Activated naive CD8-positive, alpha-beta T cell treated with anti-CD3 and anti-CD28 coated beads, Interleukin-2, amount 50 U/mL, for 24 hours (primary cell): ENCODE measurements around the gene NCK2.

Experiments used
- ATAC-seq: fragments of 150-1000 bp; cut with Tn5 transposase; one replicate; pipeline ENCODE4 v1.10.0; 2021
- DNase-seq: peaks from one replicate; pipeline ENCODE4 v3.0.0; 2021
- H3K27ac Mint-ChIP-seq: one replicate; pipeline ENCODE4 v1.8.0; 2021; ENCODE audit warnings: mild to moderate bottlenecking, mixed read lengths
- H3K27me3 Mint-ChIP-seq: one replicate; pipeline ENCODE4 v1.8.0; 2021; ENCODE audit warnings: mixed read lengths
- H3K36me3 Mint-ChIP-seq: one replicate; pipeline ENCODE4 v1.8.0; 2021; ENCODE audit warnings: low read depth, mixed read lengths
- H3K4me1 Mint-ChIP-seq: one replicate; pipeline ENCODE4 v1.8.0; 2021; ENCODE audit warnings: mixed read lengths
- H3K4me3 Mint-ChIP-seq: one replicate; pipeline ENCODE4 v1.8.0; 2021; ENCODE audit warnings: mild to moderate bottlenecking, moderate library complexity, mixed read lengths
- H3K9me3 Mint-ChIP-seq: one replicate; pipeline ENCODE4 v1.8.0; 2021; ENCODE audit warnings: mixed read lengths

NCK2 gene

DNA sequence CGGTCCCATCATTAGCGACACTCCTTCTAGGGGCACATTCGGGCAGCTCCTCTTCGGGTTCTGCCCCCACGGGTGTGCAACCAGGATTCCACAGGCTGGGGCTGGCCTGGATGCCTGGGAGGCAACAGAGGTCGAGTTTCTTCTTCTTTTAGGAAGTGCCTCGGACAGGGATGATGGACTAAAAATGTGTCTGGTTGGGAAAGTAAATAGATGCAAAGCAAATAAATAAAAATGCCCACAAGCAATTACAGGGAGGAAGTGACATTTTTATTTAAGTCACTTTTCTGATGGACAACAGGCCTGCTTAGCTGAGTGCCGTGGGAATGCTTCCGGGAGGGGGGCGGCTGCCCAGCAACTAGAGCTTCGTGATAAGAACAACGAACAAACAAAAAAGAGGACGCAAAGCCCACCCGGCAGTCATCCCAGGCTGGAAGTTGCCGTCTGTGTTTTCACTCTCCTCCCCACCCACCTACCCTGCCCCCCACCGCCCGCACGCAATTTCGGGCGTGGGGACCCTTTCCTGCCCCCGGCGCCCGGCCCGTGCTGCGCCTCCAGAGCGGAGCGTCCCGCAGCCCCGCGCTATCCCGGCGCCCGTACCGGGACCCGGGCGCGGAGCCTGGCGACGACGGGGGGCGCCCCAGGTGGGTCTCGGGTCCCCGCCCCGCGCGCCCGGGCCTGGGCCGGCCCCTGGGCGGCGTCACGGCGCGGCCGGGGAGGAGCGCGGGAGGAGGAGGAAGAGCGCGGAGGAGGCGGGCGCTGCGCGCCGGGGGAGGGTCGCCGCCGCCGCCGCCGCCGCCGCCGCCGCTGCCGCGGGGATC lies 412 bp upstream of the NCK2 start:
- DNase-seq (peak; percentile 72), ATAC-seq (peak; percentile 51)
- Mint-ChIP-seq H3K36me3 (peaks cover 30% of the 10 kb centered on the region), H3K4me1 (peaks cover 77% of the 10 kb centered on the region), H3K4me3 (peak overlapping the region; percentile 79), H3K27ac (peak overlapping the region; percentile 85), H3K27me3 (no peaks in the 10 kb centered on the region), H3K9me3 (peaks cover 5% of the 10 kb centered on the region)

DNA sequence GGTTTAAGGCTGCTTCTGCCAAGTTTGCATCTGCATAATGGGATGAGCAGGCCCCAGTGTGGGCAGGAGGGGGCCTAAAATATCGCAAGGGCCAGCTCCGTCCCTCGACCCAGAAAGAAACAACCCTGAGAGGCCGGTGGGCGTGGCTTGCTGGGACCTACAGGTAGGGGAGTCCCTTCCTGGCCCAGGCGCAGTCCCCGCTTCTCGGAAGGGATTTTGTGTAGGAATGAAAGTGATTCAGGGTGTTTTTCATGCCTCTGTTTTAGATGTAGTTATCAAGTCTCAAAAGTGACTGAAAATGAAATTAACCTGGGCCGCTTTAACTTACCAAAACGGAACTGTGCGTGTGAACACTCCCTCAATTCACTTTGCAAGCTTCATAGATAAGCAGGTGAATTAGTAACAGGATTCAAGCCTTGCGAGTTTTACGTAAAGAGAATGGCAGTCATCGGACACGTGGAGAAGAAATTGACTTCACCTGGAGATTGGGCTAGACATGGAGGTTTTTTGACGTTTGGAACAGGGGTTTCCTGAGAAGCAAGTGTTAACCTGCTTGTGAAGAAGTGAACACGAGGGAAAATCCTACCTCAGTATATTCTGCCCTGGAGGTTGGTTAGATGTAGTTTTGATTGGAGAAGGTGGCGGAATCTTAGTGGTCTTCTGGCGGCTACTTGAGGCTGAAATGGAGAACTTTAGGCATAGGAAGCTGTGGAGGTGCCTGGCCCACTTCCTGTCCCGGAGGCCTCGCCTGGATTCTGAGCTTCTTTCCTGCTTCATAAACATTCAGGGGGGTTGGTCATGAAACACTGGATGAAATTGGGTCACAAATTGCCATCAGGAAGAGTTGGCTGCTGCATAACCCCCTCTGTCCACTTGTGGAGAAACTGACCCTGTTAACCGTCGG lies 1.7 kb downstream of the NCK2 start:
- ATAC-seq, result peak; percentile 59
- Mint-ChIP-seq H3K4me3 (peak overlapping the region; percentile 86), H3K36me3 (peaks cover 49% of the 10 kb centered on the region), H3K27ac (peak overlapping the region; percentile 95), H3K27me3 (no peaks in the 10 kb centered on the region), H3K9me3 (peaks cover 5% of the 10 kb centered on the region), H3K4me1 (peaks cover 77% of the 10 kb centered on the region)
- peak; percentile 91 for DNase-seq

DNA sequence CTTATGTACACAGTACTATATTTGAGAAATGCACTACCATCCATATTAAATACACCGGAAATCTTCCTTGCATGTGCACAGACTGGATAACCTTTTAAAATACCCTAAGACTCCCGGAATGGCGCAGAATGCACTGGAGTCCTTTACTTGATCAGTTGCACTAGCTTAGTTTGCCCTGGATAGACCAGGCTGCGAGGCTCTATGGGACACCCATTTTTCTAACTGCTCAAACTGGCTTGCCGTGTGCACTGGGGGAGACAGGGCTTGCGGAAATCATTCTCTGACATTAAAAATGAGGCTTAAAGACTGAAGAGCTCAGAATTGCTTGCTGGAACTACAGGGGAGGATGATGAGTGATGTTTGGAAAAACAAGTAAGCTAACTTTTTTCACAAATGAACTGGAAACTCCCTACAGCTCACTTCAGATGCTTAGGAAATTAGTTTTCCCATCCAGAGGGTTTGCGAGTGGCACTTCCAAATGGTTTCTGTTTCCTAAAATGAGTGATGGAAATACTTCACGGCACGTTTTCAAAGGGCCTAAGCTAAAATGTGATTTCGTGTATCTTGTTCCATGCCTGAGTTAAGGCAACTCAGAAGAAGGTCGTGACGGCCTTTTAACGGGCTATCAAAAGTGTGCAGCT lies 2.7 kb downstream of the NCK2 start:
- H3K27ac Mint-ChIP-seq, result peak overlapping the region; percentile 95
- peaks cover 77% of the 10 kb centered on the region for H3K4me1 Mint-ChIP-seq
- DNase-seq, result no peak
- ATAC-seq, result no peak
- peak overlapping the region; percentile 86 for H3K4me3 Mint-ChIP-seq
- peaks cover 54% of the 10 kb centered on the region for H3K36me3 Mint-ChIP-seq
- H3K9me3 Mint-ChIP-seq, result peaks cover 1% of the 10 kb centered on the region
- H3K27me3 Mint-ChIP-seq, result no peaks in the 10 kb centered on the region

DNA sequence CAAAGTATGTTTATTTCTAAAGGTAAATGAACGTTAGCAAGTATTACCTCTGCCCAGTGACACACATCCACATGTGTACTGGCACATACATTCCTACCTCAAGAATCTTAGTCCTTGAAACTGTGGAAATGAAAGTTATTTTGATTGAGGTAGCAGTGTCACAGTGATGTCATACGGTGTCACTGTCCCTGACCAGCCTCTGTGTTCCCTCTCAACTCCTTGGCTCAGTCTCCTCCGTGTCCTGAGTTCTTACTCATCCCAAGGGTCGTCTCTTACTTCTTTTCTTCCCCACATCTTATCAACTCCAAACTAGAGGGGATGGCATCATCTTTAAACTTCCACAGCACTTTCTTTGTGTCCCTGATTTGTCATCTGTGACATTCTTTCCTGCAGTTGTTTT lies 3.3 kb downstream of the NCK2 start:
- no peaks in the 10 kb centered on the region for H3K27me3 Mint-ChIP-seq
- no peaks in the 10 kb centered on the region for H3K9me3 Mint-ChIP-seq
- H3K36me3 Mint-ChIP-seq, result peaks cover 60% of the 10 kb centered on the region
- ATAC-seq (peak; percentile 12), DNase-seq (no peak)
- peak overlapping the region; percentile 95 for H3K27ac Mint-ChIP-seq
- peak overlapping the region; percentile 86 for H3K4me3 Mint-ChIP-seq
- peaks cover 77% of the 10 kb centered on the region for H3K4me1 Mint-ChIP-seq

DNA sequence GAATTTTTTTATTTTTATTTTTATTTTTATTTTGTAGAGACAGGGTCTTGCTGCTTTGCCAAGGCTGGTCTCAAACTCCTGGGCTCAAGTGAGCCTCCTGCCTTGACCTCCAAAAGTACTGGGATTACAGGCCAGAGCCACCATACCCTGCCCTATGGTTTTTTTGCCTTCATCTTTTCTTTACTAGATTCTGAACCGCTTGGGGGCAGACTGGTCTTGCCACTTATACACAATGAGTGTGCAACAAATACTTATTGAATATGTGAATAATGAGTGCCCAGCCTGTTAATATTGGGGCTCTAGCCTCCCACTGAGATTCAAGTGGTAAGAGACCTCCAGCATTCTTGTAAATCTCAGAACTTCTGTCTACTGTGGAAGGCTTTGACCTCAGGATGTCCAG lies 3.9 kb downstream of the NCK2 start:
- Mint-ChIP-seq H3K4me3 (peak overlapping the region; percentile 86), H3K4me1 (peaks cover 77% of the 10 kb centered on the region), H3K27ac (peak overlapping the region; percentile 95), H3K36me3 (peaks cover 62% of the 10 kb centered on the region), H3K9me3 (no peaks in the 10 kb centered on the region), H3K27me3 (no peaks in the 10 kb centered on the region)
- DNase-seq (no peak), ATAC-seq (no peak)

DNA sequence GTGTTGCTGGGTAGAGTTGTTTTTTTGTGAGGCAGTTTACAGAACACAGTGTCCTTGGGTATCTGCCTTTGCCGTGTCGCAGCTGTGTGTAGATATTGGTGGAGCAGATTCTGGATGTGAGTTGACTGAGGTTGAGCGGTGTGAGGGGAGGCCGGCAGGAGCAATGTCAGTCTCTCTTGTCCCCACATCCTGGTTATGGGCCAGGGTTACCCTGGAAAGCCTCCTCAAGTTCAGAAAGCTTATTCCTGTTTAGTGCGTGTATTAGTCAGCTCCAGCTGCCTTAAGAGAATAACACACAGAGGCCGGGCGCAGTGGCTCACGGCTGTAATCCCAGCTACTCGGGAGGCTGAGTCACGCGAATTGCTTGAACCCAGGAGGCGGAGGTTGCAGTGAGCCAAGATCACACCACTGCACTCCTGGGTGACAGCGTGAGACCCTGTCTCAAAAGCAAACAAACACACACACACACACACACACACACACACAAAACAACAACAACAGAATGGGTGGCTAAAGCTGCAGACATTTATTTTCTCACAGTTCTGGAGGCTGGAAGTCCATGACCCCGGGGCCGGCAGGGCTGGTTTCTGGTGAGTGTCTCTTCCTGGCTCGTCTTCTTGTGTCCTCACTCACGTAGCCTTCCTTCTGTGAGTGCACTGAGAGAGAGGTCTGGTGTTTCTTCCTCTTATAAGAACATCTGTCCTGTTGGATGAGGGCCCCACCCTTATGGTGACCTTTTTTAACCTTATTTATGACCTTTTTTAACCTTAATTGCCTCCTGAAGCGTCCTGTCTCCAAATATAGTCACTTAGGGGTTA lies 5.1 kb downstream of the NCK2 start:
- DNase-seq, result peak; percentile 50

DNA sequence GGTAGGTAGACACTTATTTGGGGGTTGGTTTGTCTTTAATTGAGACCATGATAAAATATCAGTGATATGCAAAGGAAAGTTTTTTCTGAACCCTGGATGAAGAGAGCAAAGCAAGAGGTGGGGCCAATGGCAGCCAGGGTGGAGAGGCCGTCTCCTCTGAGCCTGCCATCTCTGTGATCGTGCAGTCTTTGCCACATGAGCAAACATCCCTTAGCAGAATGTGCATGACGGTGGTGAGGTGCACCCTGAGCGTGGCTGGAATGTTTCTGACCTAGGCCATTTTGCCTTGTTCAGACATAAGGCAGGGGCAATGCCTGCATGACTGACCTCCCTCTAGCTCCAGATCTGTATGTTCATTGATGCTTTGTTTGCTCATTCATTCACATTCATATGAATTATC lies 6.0 kb downstream of the NCK2 start:
- H3K9me3 Mint-ChIP-seq, result no peaks in the 10 kb centered on the region
- no peak for ATAC-seq
- peaks cover 92% of the 10 kb centered on the region for H3K4me1 Mint-ChIP-seq
- peak overlapping the region; percentile 86 for H3K4me3 Mint-ChIP-seq
- H3K27ac Mint-ChIP-seq, result peak overlapping the region; percentile 95
- no peak for DNase-seq
- peaks cover 67% of the 10 kb centered on the region for H3K36me3 Mint-ChIP-seq
- H3K27me3 Mint-ChIP-seq, result no peaks in the 10 kb centered on the region

More for the DNA sequence above, 5.1 kb downstream of the NCK2 start:
- H3K4me3 Mint-ChIP-seq, result peak overlapping the region; percentile 86
- ATAC-seq, result peak; percentile 8
- H3K36me3 Mint-ChIP-seq, result peaks cover 64% of the 10 kb centered on the region
- H3K9me3 Mint-ChIP-seq, result no peaks in the 10 kb centered on the region
- peaks cover 82% of the 10 kb centered on the region for H3K4me1 Mint-ChIP-seq
- peak overlapping the region; percentile 95 for H3K27ac Mint-ChIP-seq
- H3K27me3 Mint-ChIP-seq, result no peaks in the 10 kb centered on the region

DNA sequence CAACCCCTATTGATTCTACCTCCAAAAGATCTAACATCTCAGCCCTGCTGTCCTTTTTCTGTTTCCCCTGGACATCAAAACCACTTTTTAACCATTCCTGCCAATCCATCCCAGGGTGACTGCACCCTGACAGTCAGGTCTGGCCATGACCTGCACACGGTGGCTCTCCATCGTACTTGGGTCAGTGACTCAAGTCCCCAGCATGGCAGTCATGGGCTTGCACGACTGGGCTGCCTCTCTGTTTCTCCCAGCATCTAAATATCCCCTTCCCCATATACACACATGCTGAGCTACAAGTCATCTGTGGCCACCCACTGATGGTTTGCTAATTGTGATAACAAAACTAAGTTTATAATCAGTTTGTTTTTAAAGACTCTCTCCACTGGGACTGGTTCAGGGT lies 6.6 kb downstream of the NCK2 start:
- Mint-ChIP-seq H3K9me3 (no peaks in the 10 kb centered on the region), H3K4me1 (peaks cover 97% of the 10 kb centered on the region), H3K36me3 (peaks cover 67% of the 10 kb centered on the region), H3K4me3 (peak overlapping the region; percentile 86), H3K27ac (peak overlapping the region; percentile 95), H3K27me3 (no peaks in the 10 kb centered on the region)
- ATAC-seq, result no peak
- DNase-seq, result no peak

DNA sequence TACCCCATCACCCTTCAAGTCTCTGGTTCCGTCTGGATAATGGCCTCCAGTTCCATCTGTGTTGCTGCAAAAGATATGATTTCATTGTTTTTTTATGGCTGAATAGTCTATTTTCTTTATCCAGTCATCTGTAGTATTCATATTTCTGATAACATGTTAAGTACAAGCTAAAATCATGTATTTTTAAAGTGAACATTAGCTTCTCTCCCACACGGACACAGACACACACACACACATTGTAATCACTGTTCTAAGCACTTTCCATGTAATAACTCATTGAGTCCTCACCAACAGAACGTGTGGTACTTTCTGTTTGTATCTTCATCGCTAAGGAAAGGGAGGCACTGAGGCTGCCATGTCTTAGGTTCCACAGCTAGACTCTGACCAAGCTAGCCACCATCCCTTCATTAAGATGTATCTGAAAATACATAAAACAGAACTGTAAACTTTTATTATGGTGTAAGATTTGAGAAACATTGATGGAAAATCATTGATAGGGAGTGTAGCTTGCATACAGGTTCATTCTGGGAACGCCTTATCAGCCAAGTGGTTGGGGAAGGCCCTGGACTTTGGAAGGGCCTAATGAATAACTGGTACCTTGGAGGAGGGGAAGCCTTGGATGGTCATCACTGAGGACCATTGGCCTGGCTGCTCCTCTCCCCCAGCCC lies 8.1 kb downstream of the NCK2 start:
- peaks cover 53% of the 10 kb centered on the region for H3K36me3 Mint-ChIP-seq
- peak; percentile 8 for ATAC-seq

DNA sequence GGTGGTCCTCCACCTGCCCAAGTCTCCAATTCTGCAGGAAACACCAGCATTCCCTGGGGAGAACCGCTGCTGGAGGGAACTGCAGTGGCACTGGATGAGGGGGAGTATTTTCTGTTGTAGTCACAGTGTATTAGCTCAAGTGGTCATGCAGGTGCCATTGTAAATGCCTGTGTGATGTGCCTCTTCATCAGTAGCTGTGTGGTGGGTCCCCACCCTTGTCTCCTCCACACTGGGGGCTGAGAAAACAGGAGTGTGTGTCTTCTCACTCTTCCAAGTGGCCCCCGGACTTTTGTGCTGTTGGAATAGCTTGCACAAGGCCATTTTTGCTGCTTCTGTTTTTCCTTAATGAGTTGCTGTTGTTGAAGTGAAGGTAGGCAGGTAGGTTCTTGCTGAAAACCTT lies 8.7 kb downstream of the NCK2 start:
- Mint-ChIP-seq H3K27ac (peak overlapping the region; percentile 80), H3K4me1 (peaks cover 98% of the 10 kb centered on the region), H3K36me3 (peaks cover 48% of the 10 kb centered on the region), H3K9me3 (no peaks in the 10 kb centered on the region), H3K27me3 (no peaks in the 10 kb centered on the region), H3K4me3 (peak overlapping the region; percentile 30)
- ATAC-seq (no peak), DNase-seq (no peak)

More for the DNA sequence above, 8.1 kb downstream of the NCK2 start:
- H3K4me1 Mint-ChIP-seq, result peaks cover 98% of the 10 kb centered on the region
- H3K9me3 Mint-ChIP-seq, result no peaks in the 10 kb centered on the region
- H3K27me3 Mint-ChIP-seq, result no peaks in the 10 kb centered on the region
- peak overlapping the region; percentile 80 for H3K27ac Mint-ChIP-seq
- peak overlapping the region; percentile 30 for H3K4me3 Mint-ChIP-seq
- DNase-seq, result no peak

DNA sequence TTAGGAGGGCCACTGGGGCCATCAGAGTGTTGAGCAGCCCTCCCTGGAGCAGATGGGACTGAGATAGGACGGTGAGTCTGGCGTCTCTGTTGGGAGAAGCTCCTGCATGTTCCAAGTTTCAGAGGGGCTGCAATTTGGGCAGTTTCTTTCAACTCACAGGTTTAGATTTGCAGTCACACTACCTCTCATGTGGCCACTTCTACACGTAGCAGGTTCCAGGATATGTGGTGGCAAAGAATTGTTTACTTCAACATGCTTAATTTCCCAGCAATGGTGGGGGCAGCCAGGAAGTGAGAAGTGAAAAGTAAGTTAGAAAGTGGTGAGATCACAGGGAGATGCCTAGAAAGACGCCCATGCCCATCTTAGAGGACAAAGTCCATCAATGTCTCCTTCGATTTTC lies 9.3 kb downstream of the NCK2 start:
- DNase-seq (peak; percentile 51), ATAC-seq (peak; percentile 58)
- peaks cover 51% of the 10 kb centered on the region for H3K36me3 Mint-ChIP-seq
- peak overlapping the region; percentile 80 for H3K27ac Mint-ChIP-seq
- no peaks in the 10 kb centered on the region for H3K27me3 Mint-ChIP-seq
- H3K9me3 Mint-ChIP-seq, result no peaks in the 10 kb centered on the region
- H3K4me3 Mint-ChIP-seq, result peak overlapping the region; percentile 30
- H3K4me1 Mint-ChIP-seq, result peaks cover 98% of the 10 kb centered on the region

DNA sequence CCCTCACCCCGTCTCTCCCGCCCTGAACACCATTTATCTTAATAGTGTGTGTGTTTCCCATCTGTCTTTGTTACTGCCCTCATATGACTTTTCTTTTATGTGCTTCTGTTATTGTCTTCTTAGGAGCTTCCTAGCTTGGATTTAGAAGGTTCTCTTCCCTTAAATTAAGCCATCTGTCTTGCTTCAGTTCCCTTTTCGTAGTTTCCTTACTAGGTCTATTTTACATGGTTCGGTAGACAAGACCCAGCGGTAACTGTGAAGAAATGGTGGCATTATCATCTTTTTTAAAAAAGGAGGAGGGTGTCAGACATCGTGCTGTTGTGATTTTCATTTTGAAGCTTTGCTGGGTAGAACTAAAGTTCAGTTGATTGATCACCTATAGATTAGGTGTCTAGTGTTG lies 10.3 kb downstream of the NCK2 start:
- ATAC-seq (no peak), DNase-seq (no peak)
- Mint-ChIP-seq H3K36me3 (peaks cover 51% of the 10 kb centered on the region), H3K27ac (peak overlapping the region; percentile 80), H3K4me1 (peaks cover 97% of the 10 kb centered on the region), H3K4me3 (peak overlapping the region; percentile 30), H3K9me3 (no peaks in the 10 kb centered on the region), H3K27me3 (no peaks in the 10 kb centered on the region)

DNA sequence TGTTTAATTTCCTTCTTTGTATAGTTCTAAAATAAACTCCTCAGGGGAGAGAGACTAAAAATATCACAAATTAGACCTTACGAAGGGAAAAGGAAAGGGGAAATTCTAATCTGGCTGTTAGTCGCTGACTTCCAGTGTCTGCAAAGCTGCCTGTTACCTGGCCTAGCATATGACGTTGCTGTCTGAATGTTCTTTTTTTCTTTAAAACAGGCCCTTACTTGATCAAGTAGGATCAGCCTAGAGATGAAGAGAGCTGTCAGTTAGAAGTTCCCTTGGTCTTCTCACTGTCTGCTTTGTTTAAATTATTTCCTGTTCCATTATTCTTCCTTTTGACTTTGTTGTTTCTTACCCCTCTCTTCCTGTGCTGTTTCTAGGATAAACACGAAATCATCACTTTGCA lies 11.2 kb downstream of the NCK2 start:
- peaks cover 97% of the 10 kb centered on the region for H3K4me1 Mint-ChIP-seq
- DNase-seq (no peak), ATAC-seq (no peak)
- no peaks in the 10 kb centered on the region for H3K27me3 Mint-ChIP-seq
- peaks cover 47% of the 10 kb centered on the region for H3K36me3 Mint-ChIP-seq
- H3K27ac Mint-ChIP-seq, result peak overlapping the region; percentile 80
- no peaks in the 10 kb centered on the region for H3K9me3 Mint-ChIP-seq
- peak overlapping the region; percentile 30 for H3K4me3 Mint-ChIP-seq
